Stimulated activated CD8-positive, alpha-beta memory T cell treated with anti-CD3 and anti-CD28 coated beads, Interleukin-7, amount 100 ng/mL, for 1 hour (primary cell): ENCODE results near the gene C20orf204.
A peak's percentile ranks its signal among the peaks of the same experiment; 100 is the strongest.
"Not testable (repeated sequence)": the region's sequence is repeated elsewhere in the genome, so short reads cannot be mapped to it uniquely, and the experiment has no call there.

ENCODE experiments used
- DNase-seq, 2 donors: peaks; one replicate each; pipeline ENCODE4 v3.0.0-alpha.2; 2020; ENCODE audit warnings: low read depth in 2 of 2

The C20orf204 gene

GRCh38 chr20:64083378-64083803, 47.4 kb downstream of the C20orf204 start:
- peak; percentile 32 to 46 for DNase-seq

- DNase-seq: no peak
Observed at GRCh38 chr20:64083804-64084684, 48.1 kb downstream of the C20orf204 start, which contains the start of gene LKAAEAR1. LKAAEAR1 (minus strand) TSS chr20:64084398; CDS start chr20:64084219, 179 bp downstream.

- DNase-seq: no peak
Observed at GRCh38 chr20:64084685-64085152, 48.7 kb downstream of the C20orf204 start.

GRCh38 chr20:64086801-64087200, 50.8 kb downstream of the C20orf204 start:
- no peak for DNase-seq

GRCh38 chr20:64087226-64087825, 51.3 kb downstream of the C20orf204 start:
- DNase-seq: not testable (repeated sequence)

- DNase-seq: not testable (repeated sequence)
Observed at GRCh38 chr20:64088586-64088985, 52.6 kb downstream of the C20orf204 start.
